ENCODE measurements around the gene SELENOO. TPM values are rescaled to one million over a fixed set of nuclear protein-coding genes. Genes with fewer than 3 reads are reported as not detected.
"Not testable (repeated sequence)": the region's sequence is repeated elsewhere in the genome, so short reads cannot be mapped to it uniquely, and the experiment has no call there.

The SELENOO gene
- total RNA-seq, 1 donor from 2014 or later, result 4.7 TPM

DNA sequence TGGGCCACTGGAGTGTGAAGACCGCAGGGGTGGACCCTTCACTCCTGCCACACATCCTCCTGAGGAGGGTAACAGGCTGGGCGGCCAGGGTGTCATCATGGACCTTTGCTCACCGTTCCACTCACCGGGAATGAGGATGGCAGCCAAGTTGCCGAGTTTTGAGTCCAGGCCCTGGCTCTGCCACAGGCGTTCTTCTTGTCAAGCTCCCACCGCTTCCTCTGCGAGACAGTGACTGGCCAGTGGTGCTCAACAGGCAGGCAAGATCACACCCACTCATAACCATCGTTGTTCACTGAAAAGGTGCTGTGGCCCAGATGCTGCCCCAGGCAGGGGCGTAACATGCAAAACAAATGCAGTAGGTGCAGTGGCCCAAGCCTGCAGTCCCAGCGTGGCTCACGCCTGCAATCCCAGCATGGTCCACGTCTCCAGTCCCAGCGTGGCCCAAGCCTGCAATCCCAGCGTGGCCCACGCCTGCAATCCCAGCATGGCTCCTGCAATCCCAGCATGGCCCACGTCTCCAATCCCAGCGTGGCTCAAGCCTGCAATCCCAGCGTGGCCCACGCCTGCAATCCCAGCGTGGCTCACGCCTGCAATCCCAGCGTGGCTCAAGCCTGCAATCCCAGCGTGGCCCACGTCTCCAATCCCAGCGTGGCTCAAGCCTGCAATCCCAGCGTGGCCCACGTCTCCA lies 35.2 kb upstream of the SELENOO start:
- Histone ChIP-seq H3K9me3 (ENCODE audit: control insufficient read depth in 3 of 3, low read length in 3 of 3) (no peaks in the 10 kb centered on the region), H3K9ac (ENCODE audit: low read depth in 1 of 3, low read length in 3 of 3) (no peak overlapping the region), H3K27ac (ENCODE audit: low read depth, low read length) (no peak overlapping the region), H3K4me3 (ENCODE audit: low read length in 3 of 3) (no peak overlapping the region), H3K27me3 (ENCODE audit: control insufficient read depth in 3 of 3, insufficient read depth in 3 of 3, low read length in 3 of 3) (peaks cover 11 to 36% (median 28%) of the 10 kb centered on the region in 3 donors), H3K36me3 (ENCODE audit: control insufficient read depth in 3 of 3, insufficient read depth in 3 of 3, low read length in 3 of 3) (no peaks in the 10 kb centered on the region), H3K4me1 (ENCODE audit: control insufficient read depth in 3 of 3, insufficient read depth in 3 of 3, low read length in 3 of 3) (no peaks in the 10 kb centered on the region)

DNA sequence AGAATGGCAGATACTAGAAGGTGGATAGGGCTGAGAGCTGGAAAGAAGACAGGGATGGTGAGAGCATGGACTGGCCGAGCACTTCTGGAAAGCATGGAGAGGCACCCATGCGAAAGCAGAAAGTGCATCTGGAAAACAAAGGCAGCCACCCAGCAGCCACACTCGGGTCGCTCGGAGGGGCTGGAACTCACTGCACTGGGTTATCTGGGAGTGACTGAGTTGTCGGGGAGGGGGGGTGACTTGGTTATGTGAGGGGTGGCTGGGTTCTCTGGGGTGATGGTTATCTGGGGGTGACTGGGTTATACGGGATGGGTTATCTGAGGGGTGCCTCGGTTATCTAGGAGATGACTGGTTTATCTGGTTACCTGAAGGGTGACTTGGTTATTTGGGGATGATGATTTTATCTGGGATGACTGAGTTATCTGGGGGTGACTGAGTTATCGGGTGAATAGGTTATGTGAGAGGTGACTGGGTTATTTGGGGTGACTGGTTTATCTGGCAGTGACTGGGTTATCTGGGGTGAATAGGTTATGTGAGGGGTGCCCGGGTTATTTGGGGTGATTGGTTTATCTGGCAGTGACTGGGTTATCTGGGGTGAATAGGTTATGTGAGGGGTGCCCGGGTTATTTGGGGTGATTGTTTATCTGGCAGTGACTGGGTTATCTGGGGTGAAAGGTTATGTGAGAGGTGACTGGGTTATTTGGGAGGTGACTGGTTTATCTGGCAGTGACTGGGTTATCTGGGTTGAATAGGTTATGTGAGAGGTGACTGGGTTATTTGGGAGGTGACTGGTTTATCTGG lies 32.9 kb upstream of the SELENOO start:
- H3K27ac ChIP-seq (ENCODE audit: low read depth, low read length), result no peak overlapping the region

DNA sequence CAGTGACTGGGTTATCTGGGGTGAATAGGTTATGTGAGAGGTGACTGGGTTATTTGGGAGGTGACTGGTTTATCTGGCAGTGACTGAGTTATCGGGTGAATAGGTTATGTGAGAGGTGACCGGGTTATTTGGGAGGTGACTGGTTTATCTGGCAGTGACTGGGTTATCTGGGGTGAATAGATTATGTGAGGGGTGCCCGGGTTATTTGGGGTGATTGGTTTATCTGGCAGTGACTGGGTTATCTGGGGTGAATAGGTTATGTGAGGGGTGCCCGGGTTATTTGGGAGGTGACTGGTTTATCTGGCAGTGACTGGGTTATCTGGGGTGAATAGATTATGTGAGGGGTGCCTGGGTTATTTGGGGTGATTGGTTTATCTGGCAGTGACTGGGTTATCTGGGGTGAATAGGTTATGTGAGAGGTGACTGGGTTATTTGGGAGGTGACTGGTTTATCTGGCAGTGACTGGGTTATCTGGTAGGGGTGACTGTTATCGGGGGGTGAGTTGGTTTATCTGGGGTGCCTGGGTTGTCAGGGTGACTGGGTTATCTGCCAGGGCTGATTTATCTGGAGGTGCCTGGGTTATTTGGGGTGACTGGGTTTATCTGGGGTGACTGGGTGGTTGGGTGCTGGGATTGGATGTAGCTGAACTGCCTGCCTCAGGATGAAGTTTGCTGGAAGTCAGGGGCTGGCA lies 32.2 kb upstream of the SELENOO start:
- not testable (repeated sequence) for H3K9me3 ChIP-seq (ENCODE audit: control insufficient read depth in 3 of 3, low read length in 3 of 3); H3K36me3 ChIP-seq (ENCODE audit: control insufficient read depth in 3 of 3, insufficient read depth in 3 of 3, low read length in 3 of 3); H3K4me3 ChIP-seq (ENCODE audit: low read length in 3 of 3); H3K9ac ChIP-seq (ENCODE audit: low read depth in 1 of 3, low read length in 3 of 3); H3K4me1 ChIP-seq (ENCODE audit: control insufficient read depth in 3 of 3, insufficient read depth in 3 of 3, low read length in 3 of 3); H3K27ac ChIP-seq (ENCODE audit: low read depth, low read length)
- H3K27me3 ChIP-seq (ENCODE audit: control insufficient read depth in 3 of 3, insufficient read depth in 3 of 3, low read length in 3 of 3), result peaks cover 21 to 32% (median 24%) of the 10 kb centered on the region in 3 donors

More for the DNA sequence above, 32.9 kb upstream of the SELENOO start:
- peaks cover 21 to 32% (median 27%) of the 10 kb centered on the region in 3 donors for H3K27me3 ChIP-seq (ENCODE audit: control insufficient read depth in 3 of 3, insufficient read depth in 3 of 3, low read length in 3 of 3)
- H3K4me1 ChIP-seq (ENCODE audit: control insufficient read depth in 3 of 3, insufficient read depth in 3 of 3, low read length in 3 of 3), result peaks cover 0 to 2% (median 0%) of the 10 kb centered on the region in 3 donors
- no peak overlapping the region for H3K4me3 ChIP-seq (ENCODE audit: low read length in 3 of 3)
- no peaks in the 10 kb centered on the region for H3K9me3 ChIP-seq (ENCODE audit: control insufficient read depth in 3 of 3, low read length in 3 of 3)
- H3K36me3 ChIP-seq (ENCODE audit: control insufficient read depth in 3 of 3, insufficient read depth in 3 of 3, low read length in 3 of 3), result no peaks in the 10 kb centered on the region
- H3K9ac ChIP-seq (ENCODE audit: low read depth in 1 of 3, low read length in 3 of 3), result no peak overlapping the region

DNA sequence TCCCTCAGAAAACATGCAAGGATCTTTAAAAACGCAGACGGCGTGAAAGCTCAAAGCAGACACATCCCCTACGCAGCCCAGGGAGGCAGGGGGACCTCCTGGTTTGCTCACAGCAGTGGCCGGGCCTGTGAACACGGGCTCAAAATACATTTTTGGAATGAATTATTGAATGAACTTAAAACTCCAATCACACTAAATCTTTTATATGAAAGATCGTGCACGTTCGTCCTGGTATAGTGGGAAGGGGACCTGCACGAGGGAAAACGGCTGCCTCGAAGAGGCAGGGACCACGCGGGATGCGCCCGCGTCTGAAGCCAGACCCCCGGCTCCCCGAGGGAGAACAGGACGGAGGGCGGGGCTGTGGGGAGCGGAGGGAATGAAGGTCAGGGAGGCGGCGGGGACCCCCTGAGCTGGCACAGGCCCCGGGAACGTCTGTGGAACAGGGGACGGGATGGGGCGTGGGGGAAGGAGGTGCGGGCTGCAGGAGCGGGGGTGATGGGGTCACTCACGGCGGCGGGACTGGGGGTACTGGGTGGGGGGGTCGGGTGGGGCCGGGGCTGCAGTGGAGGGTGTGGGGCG lies 31.5 kb upstream of the SELENOO start:
- Histone ChIP-seq H3K27me3 (ENCODE audit: control insufficient read depth in 3 of 3, insufficient read depth in 3 of 3, low read length in 3 of 3) (peaks cover 21 to 34% (median 24%) of the 10 kb centered on the region in 3 donors), H3K36me3 (ENCODE audit: control insufficient read depth in 3 of 3, insufficient read depth in 3 of 3, low read length in 3 of 3) (no peaks in the 10 kb centered on the region), H3K4me3 (ENCODE audit: low read length in 3 of 3) (no peak overlapping the region), H3K27ac (ENCODE audit: low read depth, low read length) (no peak overlapping the region), H3K9ac (ENCODE audit: low read depth in 1 of 3, low read length in 3 of 3) (no peak overlapping the region), H3K4me1 (ENCODE audit: control insufficient read depth in 3 of 3, insufficient read depth in 3 of 3, low read length in 3 of 3) (peaks cover 0 to 2% (median 0%) of the 10 kb centered on the region in 3 donors), H3K9me3 (ENCODE audit: control insufficient read depth in 3 of 3, low read length in 3 of 3) (no peaks in the 10 kb centered on the region)

DNA sequence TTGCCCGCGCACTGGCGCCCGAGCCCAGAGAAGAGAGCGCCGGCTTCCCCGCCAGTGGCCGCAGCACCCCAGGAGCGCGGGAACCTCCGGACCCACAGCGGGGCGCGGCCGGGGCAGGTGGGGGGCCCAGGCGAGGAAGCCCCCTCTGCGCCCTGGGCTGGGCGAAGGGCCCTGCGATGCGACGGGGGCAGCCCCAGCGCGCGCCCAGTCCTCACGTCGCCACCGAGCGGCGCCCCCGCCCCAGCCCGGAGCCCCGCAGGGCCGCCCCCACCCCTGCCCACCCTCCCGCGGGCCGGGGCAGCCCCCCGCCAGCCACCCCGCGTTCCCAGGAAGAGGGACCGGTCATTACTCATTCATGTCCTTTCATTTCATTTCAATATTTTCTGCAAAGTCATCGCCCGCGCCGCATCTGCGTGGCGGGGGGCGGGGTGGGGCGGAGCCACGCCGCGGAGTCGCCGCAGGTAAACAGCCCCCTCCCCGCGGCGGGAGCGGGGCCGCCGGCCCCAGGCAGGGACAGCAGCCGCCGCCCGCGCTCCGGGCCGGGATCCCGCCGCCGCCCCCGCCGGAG lies 31.0 kb upstream of the SELENOO start:
- H3K36me3 ChIP-seq (ENCODE audit: control insufficient read depth in 3 of 3, insufficient read depth in 3 of 3, low read length in 3 of 3), result no peaks in the 10 kb centered on the region
- H3K9ac ChIP-seq (ENCODE audit: low read depth in 1 of 3, low read length in 3 of 3), result no peak overlapping the region
- H3K9me3 ChIP-seq (ENCODE audit: control insufficient read depth in 3 of 3, low read length in 3 of 3), result no peaks in the 10 kb centered on the region
- peaks cover 0 to 2% (median 0%) of the 10 kb centered on the region in 3 donors for H3K4me1 ChIP-seq (ENCODE audit: control insufficient read depth in 3 of 3, insufficient read depth in 3 of 3, low read length in 3 of 3)
- H3K27me3 ChIP-seq (ENCODE audit: control insufficient read depth in 3 of 3, insufficient read depth in 3 of 3, low read length in 3 of 3), result peaks cover 21 to 32% (median 26%) of the 10 kb centered on the region in 3 donors
- no peak overlapping the region for H3K27ac ChIP-seq (ENCODE audit: low read depth, low read length)
- no peak overlapping the region for H3K4me3 ChIP-seq (ENCODE audit: low read length in 3 of 3)

DNA sequence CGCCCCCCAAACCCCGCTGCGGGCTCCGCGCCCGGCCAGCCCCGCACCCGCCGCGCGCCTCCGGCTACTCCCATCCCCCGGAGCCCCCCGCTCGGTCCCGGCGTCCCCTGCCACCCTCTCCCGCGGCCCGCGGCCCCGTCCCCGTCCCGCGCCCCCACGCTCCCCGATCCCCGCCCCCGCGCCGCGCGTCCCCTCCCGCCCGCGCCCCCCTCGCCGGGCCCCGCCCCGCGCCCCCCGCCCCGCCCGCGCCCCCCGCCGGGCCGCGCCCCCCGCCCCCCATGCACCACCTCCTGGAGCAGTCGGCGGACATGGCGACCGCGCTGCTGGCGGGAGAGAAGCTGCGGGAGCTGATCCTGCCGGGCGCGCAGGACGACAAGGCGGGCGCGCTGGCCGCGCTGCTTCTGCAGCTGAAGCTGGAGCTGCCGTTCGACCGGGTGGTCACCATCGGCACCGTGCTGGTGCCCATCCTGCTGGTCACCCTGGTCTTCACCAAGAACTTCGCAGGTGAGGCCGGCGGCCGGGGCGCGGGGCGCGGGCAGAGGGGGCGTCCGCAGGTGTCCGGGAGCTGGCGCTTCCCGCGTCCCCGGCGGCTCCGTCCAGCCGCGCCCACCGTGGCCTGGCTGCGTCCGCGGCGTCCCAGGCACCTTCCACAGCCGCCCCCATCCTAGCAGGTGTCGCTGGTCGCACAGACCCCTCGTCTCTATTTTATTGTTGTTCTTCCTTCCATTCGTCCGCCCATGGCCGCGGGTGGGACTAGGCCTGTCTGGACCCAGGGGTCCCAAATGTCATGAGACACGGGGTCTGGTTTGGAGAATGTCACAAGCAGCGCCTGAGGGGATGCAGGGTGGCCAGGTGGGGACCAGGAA lies 30.1 kb upstream of the SELENOO start, which contains the start of gene PANX2:
Gene PANX2 (plus strand): TSS at position 279 of the 866 bp plus-strand sequence. CDS start 0 bp downstream, at position 279.
- Histone ChIP-seq H3K4me3 (ENCODE audit: low read length in 3 of 3) (no peak within 1 kb of the TSS), H3K27me3 (ENCODE audit: control insufficient read depth in 3 of 3, insufficient read depth in 3 of 3, low read length in 3 of 3) (peaks cover 21 to 39% (median 34%) of the 10 kb centered on the region in 3 donors), H3K4me1 (ENCODE audit: control insufficient read depth in 3 of 3, insufficient read depth in 3 of 3, low read length in 3 of 3) (peaks cover 0 to 2% (median 0%) of the 10 kb centered on the region in 3 donors), H3K9me3 (ENCODE audit: control insufficient read depth in 3 of 3, low read length in 3 of 3) (no peaks in the 10 kb centered on the region), H3K9ac (ENCODE audit: low read depth in 1 of 3, low read length in 3 of 3) (no peak within 1 kb of the TSS), H3K27ac (ENCODE audit: low read depth, low read length) (no peak within 1 kb of the TSS), H3K36me3 (ENCODE audit: control insufficient read depth in 3 of 3, insufficient read depth in 3 of 3, low read length in 3 of 3) (no peaks in the 10 kb centered on the region)

DNA sequence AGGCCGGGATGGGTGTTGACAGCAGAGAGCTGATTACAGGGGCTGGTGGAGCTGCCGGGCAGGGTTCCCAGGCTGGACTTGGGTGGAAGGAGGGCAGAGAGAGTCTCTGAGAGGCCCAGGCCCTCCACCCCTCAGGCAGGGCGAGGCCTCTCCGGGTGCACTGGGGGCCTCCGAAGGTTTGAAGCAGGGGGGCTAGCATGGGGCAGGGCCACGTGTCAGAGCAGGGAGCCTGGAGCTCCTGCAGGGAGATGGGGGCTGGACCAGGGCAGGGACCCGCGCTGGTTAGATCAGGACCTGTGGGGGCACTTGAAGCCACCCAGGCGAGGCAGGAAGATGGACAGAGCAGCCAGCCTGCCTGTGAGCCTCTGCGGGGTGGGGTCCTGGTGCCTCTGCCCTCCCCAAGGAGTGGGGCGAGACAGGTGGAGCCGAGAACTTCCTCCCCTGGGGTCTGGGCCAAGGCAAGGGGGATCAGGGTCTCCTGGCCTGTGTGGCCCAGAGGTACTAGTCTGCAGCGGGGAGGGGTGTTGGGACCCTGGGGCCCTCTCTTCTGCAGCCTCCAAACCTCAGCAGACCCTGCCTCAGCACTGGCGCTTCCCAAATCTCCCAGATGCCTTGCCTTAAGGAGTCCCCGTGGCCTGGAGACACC lies 29.4 kb upstream of the SELENOO start:
- Histone ChIP-seq H3K4me1 (ENCODE audit: control insufficient read depth in 3 of 3, insufficient read depth in 3 of 3, low read length in 3 of 3) (peaks cover 0 to 2% (median 0%) of the 10 kb centered on the region in 3 donors), H3K4me3 (ENCODE audit: low read length in 3 of 3) (no peak overlapping the region), H3K9ac (ENCODE audit: low read depth in 1 of 3, low read length in 3 of 3) (no peak overlapping the region), H3K9me3 (ENCODE audit: control insufficient read depth in 3 of 3, low read length in 3 of 3) (no peaks in the 10 kb centered on the region), H3K36me3 (ENCODE audit: control insufficient read depth in 3 of 3, insufficient read depth in 3 of 3, low read length in 3 of 3) (no peaks in the 10 kb centered on the region), H3K27me3 (ENCODE audit: control insufficient read depth in 3 of 3, insufficient read depth in 3 of 3, low read length in 3 of 3) (peaks cover 21 to 47% (median 38%) of the 10 kb centered on the region in 3 donors), H3K27ac (ENCODE audit: low read depth, low read length) (no peak overlapping the region)

DNA sequence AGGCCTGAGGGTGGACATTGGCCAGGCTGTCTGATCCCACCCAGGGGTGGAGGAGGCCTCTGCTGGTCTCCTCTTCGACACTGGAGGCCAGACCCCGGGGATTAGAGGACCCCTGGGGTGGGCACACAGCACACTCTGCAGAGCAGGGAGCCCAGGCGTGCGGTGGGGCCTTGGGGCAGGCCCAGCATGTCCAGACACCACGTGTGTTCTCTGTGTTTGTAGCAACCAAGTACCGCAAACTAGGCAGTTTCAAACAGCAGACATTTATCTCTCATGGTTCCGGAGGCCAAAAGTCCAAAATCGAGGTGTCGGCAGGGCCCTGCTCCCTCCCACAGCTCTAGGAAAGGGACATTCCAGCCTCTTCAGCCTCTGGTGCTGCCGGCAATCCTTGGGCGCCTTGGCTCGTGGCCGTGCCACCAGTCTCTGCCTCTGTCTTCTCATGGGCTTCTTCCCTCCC lies 28.8 kb upstream of the SELENOO start:
- H3K4me3 ChIP-seq (ENCODE audit: low read length in 3 of 3), result no peak overlapping the region
- no peak overlapping the region for H3K9ac ChIP-seq (ENCODE audit: low read depth in 1 of 3, low read length in 3 of 3)
- H3K27me3 ChIP-seq (ENCODE audit: control insufficient read depth in 3 of 3, insufficient read depth in 3 of 3, low read length in 3 of 3), result peaks cover 25 to 52% (median 41%) of the 10 kb centered on the region in 3 donors
- H3K27ac ChIP-seq (ENCODE audit: low read depth, low read length), result no peak overlapping the region
- no peaks in the 10 kb centered on the region for H3K9me3 ChIP-seq (ENCODE audit: control insufficient read depth in 3 of 3, low read length in 3 of 3)
- H3K4me1 ChIP-seq (ENCODE audit: control insufficient read depth in 3 of 3, insufficient read depth in 3 of 3, low read length in 3 of 3), result peaks cover 0 to 2% (median 0%) of the 10 kb centered on the region in 3 donors
- no peaks in the 10 kb centered on the region for H3K36me3 ChIP-seq (ENCODE audit: control insufficient read depth in 3 of 3, insufficient read depth in 3 of 3, low read length in 3 of 3)
